DMS 273 (cell line): ENCODE results near the gene HIF1A.
A peak's percentile ranks its signal among the peaks of the same experiment; 100 is the strongest.
"Not testable (repeated sequence)": the region's sequence is repeated elsewhere in the genome, so short reads cannot be mapped to it uniquely, and the experiment has no call there.

Experiments
- DNase-seq: peaks from one replicate; lab custom pipeline; 2025; ENCODE audit not compliant: unreplicated experiment; lab: John Stamatoyannopoulos, UW

Gene HIF1A

GRCh38 chr14:61706096-61706690, 10.9 kb downstream of the HIF1A start:
- no peak for DNase-seq

- not testable (repeated sequence) for DNase-seq
Measured at GRCh38 chr14:61707774-61708173, 12.5 kb downstream of the HIF1A start.

GRCh38 chr14:61708693-61709092, 13.4 kb downstream of the HIF1A start:
- DNase-seq: not testable (repeated sequence)

GRCh38 chr14:61710853-61711817, 15.8 kb downstream of the HIF1A start:
- no peak for DNase-seq

GRCh38 chr14:61712137-61712536, 16.8 kb downstream of the HIF1A start:
- DNase-seq: no peak

- DNase-seq: no peak
Measured at GRCh38 chr14:61713724-61714437, 18.6 kb downstream of the HIF1A start.

- no peak for DNase-seq
Measured at GRCh38 chr14:61716956-61717355, 21.6 kb downstream of the HIF1A start.

GRCh38 chr14:61718039-61718438, 22.7 kb downstream of the HIF1A start:
- DNase-seq: peak; percentile 5

GRCh38 chr14:61719344-61720293, 24.3 kb downstream of the HIF1A start:
- peak; percentile 9 for DNase-seq

GRCh38 chr14:61720294-61720661, 25.0 kb downstream of the HIF1A start:
- DNase-seq: no peak

GRCh38 chr14:61720741-61721140, 25.4 kb downstream of the HIF1A start:
- no peak for DNase-seq

GRCh38 chr14:61724133-61724532, 28.8 kb downstream of the HIF1A start:
- DNase-seq: no peak

- DNase-seq: no peak
Measured at GRCh38 chr14:61726778-61727658, 31.7 kb downstream of the HIF1A start.

GRCh38 chr14:61730756-61731373, 35.6 kb downstream of the HIF1A start:
- DNase-seq: peak; percentile 7

- no peak for DNase-seq
Measured at GRCh38 chr14:61733972-61734371, 38.7 kb downstream of the HIF1A start.

- DNase-seq: no peak
Measured at GRCh38 chr14:61736751-61737150, 41.4 kb downstream of the HIF1A start.

GRCh38 chr14:61737915-61738314, 42.6 kb downstream of the HIF1A start:
- no peak for DNase-seq

GRCh38 chr14:61739133-61739532, 43.8 kb downstream of the HIF1A start:
- no peak for DNase-seq

- no peak for DNase-seq
Measured at GRCh38 chr14:61742371-61742770, 47.1 kb downstream of the HIF1A start.
